ENCODE measurements around the gene SYNGR3.

GRCh38 chr16:2032285-2033056 lies 42.7 kb downstream of the SYNGR3 start:
- no peak for TF ChIP-seq CTCF (IDR thresholded peaks at IDR 0.05)
- no peak for TF ChIP-seq EP300 (IDR thresholded peaks at IDR 0.05; ENCODE audit: low read depth)
